H9 (cell line): Measurements from ENCODE around the gene SLC1A1. TPM values are rescaled to one million over a fixed set of nuclear protein-coding genes. Genes with fewer than 3 reads are reported as not detected.

ENCODE experiments used
- DNase-seq: peaks from one replicate; pipeline ENCODE4 v3.0.0-alpha.2; 2017
- H2AFZ ChIP-seq: one replicate; pipeline ENCODE4 v1.6.1; 2013; ENCODE audit warnings: mild to moderate bottlenecking, low read length, control low read depth, moderate library complexity
- H2AK5ac ChIP-seq: 2 replicates; pipeline ENCODE4 v1.6.1; 2013; ENCODE audit warnings: low read length, control low read depth, mixed read lengths; ENCODE audit not compliant: insufficient read length
- H2BK120ac ChIP-seq: one replicate; pipeline ENCODE4 v1.6.1; 2013; ENCODE audit warnings: low read depth, mild to moderate bottlenecking, low read length, control low read depth, inconsistent platforms; ENCODE audit not compliant: poor library complexity, severe bottlenecking
- H2BK12ac ChIP-seq: 2 replicates; pipeline ENCODE4 v1.6.1; 2013; ENCODE audit warnings: low read length, control low read depth, mixed read lengths, low read depth; ENCODE audit not compliant: insufficient read length
- H2BK15ac ChIP-seq: 2 replicates; pipeline ENCODE4 v1.6.1; 2013; ENCODE audit warnings: low read depth, low read length, control low read depth
- H2BK20ac ChIP-seq: one replicate; pipeline ENCODE4 v1.6.1; 2013; ENCODE audit warnings: low read depth, mild to moderate bottlenecking, low read length, control low read depth, inconsistent platforms; ENCODE audit not compliant: poor library complexity, severe bottlenecking
- H2BK5ac ChIP-seq: 2 replicates; pipeline ENCODE4 v1.6.1; 2013; ENCODE audit warnings: low read length, control low read depth, mixed read lengths; ENCODE audit not compliant: insufficient read length
- H3K14ac ChIP-seq: 2 replicates; pipeline ENCODE4 v1.6.1; 2013; ENCODE audit warnings: low read length, control low read depth; ENCODE audit not compliant: insufficient read depth
- H3K18ac ChIP-seq: 2 replicates; pipeline ENCODE4 v1.6.1; 2013; ENCODE audit warnings: low read depth, mild to moderate bottlenecking, mixed read lengths, low read length, control low read depth; ENCODE audit not compliant: insufficient read length
- H3K23ac ChIP-seq: 2 replicates; pipeline ENCODE4 v1.6.1; 2013; ENCODE audit warnings: low read length, control low read depth, mixed read lengths, low read depth; ENCODE audit not compliant: insufficient read length
- H3K23me2 ChIP-seq: 2 replicates; pipeline ENCODE4 v1.6.1; 2013; ENCODE audit warnings: low read depth, mild to moderate bottlenecking, mixed read lengths, low read length, control low read depth; ENCODE audit not compliant: insufficient read length, poor library complexity, severe bottlenecking
- H3K27ac ChIP-seq: 2 replicates; pipeline ENCODE4 v1.5.1; 2013; ENCODE audit warnings: low read length, control low read depth, mixed read lengths, low read depth; ENCODE audit not compliant: insufficient read length
- H3K27me3 ChIP-seq: 2 replicates; pipeline ENCODE4 v1.6.1; 2013; ENCODE audit warnings: low read length, control low read depth, inconsistent platforms; ENCODE audit not compliant: insufficient read depth
- H3K4ac ChIP-seq: 2 replicates; pipeline ENCODE4 v1.6.1; 2013; ENCODE audit warnings: low read depth, mild to moderate bottlenecking, control low read depth, inconsistent platforms, low read length, moderate library complexity
- H3K4me1 ChIP-seq: 2 replicates; pipeline ENCODE4 v1.6.1; 2013; ENCODE audit warnings: low read length, control low read depth, inconsistent platforms; ENCODE audit not compliant: insufficient read depth
- H3K4me2 ChIP-seq: 2 replicates; pipeline ENCODE4 v1.6.1; 2013; ENCODE audit warnings: low read length, control low read depth, mixed read lengths; ENCODE audit not compliant: insufficient read length, insufficient read depth
- H3K56ac ChIP-seq: 2 replicates; pipeline ENCODE4 v1.6.1; 2013; ENCODE audit warnings: low read depth, mild to moderate bottlenecking, mixed read lengths, low read length, control low read depth; ENCODE audit not compliant: insufficient read length
- H3K79me1 ChIP-seq: 2 replicates; pipeline ENCODE4 v1.6.1; 2013; ENCODE audit warnings: low read depth, mild to moderate bottlenecking, moderate library complexity, low read length, control low read depth, inconsistent platforms; ENCODE audit not compliant: insufficient read depth, poor library complexity, severe bottlenecking
- H3K79me2 ChIP-seq: 2 replicates; pipeline ENCODE4 v1.6.1; 2013; ENCODE audit warnings: low read length, control low read depth, inconsistent platforms; ENCODE audit not compliant: insufficient read depth
- H3K9ac ChIP-seq: 2 replicates; pipeline ENCODE4 v1.6.1; 2013; ENCODE audit warnings: low read length, control low read depth, mixed read lengths; ENCODE audit not compliant: insufficient read length; ENCODE audit errors: extremely low read depth
- H3K9me3 ChIP-seq: one replicate; pipeline ENCODE4 v1.6.1; 2013; ENCODE audit warnings: low read depth, low read length, inconsistent platforms; ENCODE audit not compliant: control insufficient read depth
- H3T11ph ChIP-seq: one replicate; pipeline ENCODE4 v1.6.1; 2013; ENCODE audit warnings: mild to moderate bottlenecking, low read length, control low read depth, inconsistent platforms
- H4K20me1 ChIP-seq: one replicate; pipeline ENCODE4 v1.6.1; 2013; ENCODE audit not compliant: control insufficient read depth, insufficient read length, insufficient read depth
- H4K5ac ChIP-seq: 2 replicates; pipeline ENCODE4 v1.6.1; 2013; ENCODE audit warnings: low read depth, mild to moderate bottlenecking, mixed read lengths, low read length, control low read depth; ENCODE audit not compliant: insufficient read length
- H4K8ac ChIP-seq: replicated peaks from 2 replicates; pipeline ENCODE4 v1.6.1; 2013; ENCODE audit warnings: low read length, control low read depth, mixed read lengths, low read depth; ENCODE audit not compliant: insufficient read length
- H4K91ac ChIP-seq: 2 replicates; pipeline ENCODE4 v1.6.1; 2013; ENCODE audit warnings: low read depth, mild to moderate bottlenecking, moderate library complexity, mixed read lengths, low read length, control low read depth; ENCODE audit not compliant: insufficient read length
- H3K27ac Mint-ChIP-seq, 3 experiments: 2 replicates in 2 of 3; 3 replicates in 1 of 3; pipeline ENCODE4 v1.8.0; 2020 to 2021; ENCODE audit warnings: mixed read lengths in 3 of 3, mild to moderate bottlenecking in 1 of 3, moderate library complexity in 1 of 3
- H3K27me3 Mint-ChIP-seq: 2 replicates; pipeline ENCODE4 v1.8.0; 2021; ENCODE audit warnings: low read depth, mild to moderate bottlenecking, moderate library complexity, mixed read lengths
- H3K36me3 Mint-ChIP-seq, 3 experiments: 2 replicates in 2 of 3; 3 replicates in 1 of 3; pipeline ENCODE4 v1.8.0; 2020 to 2021; ENCODE audit warnings: low read depth in 3 of 3, mixed read lengths in 3 of 3; ENCODE audit not compliant: insufficient read depth in 1 of 3
- H3K4me1 Mint-ChIP-seq, 2 experiments: 2 replicates each; pipeline ENCODE4 v1.8.0; 2020; ENCODE audit warnings: mixed read lengths in 2 of 2
- H3K4me3 Mint-ChIP-seq, 2 experiments: 2 replicates in 1 of 2; 3 replicates in 1 of 2; pipeline ENCODE4 v1.8.0; 2020 to 2021; ENCODE audit warnings: mild to moderate bottlenecking in 2 of 2, mixed read lengths in 2 of 2, moderate library complexity in 1 of 2
- H3K9me3 Mint-ChIP-seq, 2 experiments: 2 replicates in 1 of 2; 3 replicates in 1 of 2; pipeline ENCODE4 v1.8.0; 2020; ENCODE audit warnings: mild to moderate bottlenecking in 2 of 2, mixed read lengths in 2 of 2, moderate library complexity in 1 of 2
- WGBS: extraction: QIAGEN DNeasy Blood & Tissue Kit; methylation state at CpG from one replicate; pipeline ENCODE4 v1.1.7; 2013; ENCODE audit warnings: missing lambda C conversion rate, low lambda C conversion rate, mixed read lengths; ENCODE audit not compliant: insufficient read length; ENCODE audit errors: extremely low coverage; 5-methylcytosine and 5-hydroxymethylcytosine counted together
- total RNA-seq: library from RNA; stranded (reverse); gene quantifications from 2 replicates; pipeline ENCODE4 v1.2.1, GENCODE V29; 2021
- TF ChIP-seq, protein P1 (sequence below): fragments of 200-600 bp; sonication (generic); conservative IDR thresholded peaks from 3 replicates; pipeline ENCODE4 v1.8.0; 2021; ENCODE audit warnings: antibody characterized with exemption, mild to moderate bottlenecking

Gene SLC1A1
- total RNA-seq, 1 experiment from 2014 or later: 4.7 TPM

DNA sequence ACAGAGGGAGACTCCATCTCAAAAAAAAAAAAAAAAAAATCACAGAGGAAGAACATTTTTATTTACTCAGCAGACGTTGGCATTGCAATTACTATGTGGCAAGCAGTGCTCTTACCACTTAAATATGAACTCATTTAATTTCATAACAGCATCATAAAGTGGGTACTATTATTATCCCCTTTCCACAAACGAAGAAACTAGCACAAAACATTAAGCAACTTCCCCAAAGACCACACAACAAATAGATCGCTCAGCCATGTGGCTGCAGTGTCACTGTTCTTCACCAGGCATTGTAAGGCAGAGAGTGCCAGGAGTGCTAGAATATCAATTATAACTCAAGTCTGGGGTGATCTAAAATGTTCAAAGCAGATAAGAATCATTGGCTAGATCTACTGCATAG is 102.0 kb downstream of the SLC1A1 start:
- no peak overlapping the region for H3K56ac ChIP-seq
- no peak overlapping the region for H2BK20ac ChIP-seq
- H3K23ac ChIP-seq: no peak overlapping the region
- H3K36me3 Mint-ChIP-seq: no peaks in the 10 kb centered on the region; a peak in 1 of 7 replicates
- H2AK5ac ChIP-seq: no peak overlapping the region
- no peak overlapping the region for H3K4ac ChIP-seq
- no peak overlapping the region for H3K18ac ChIP-seq
- no peak overlapping the region for H3K27ac Mint-ChIP-seq
- H3K9ac ChIP-seq: no peak overlapping the region
- no peak overlapping the region for H3K27ac ChIP-seq
- H3K23me2 ChIP-seq: no peaks in the 10 kb centered on the region
- no peaks in the 10 kb centered on the region for H4K20me1 ChIP-seq
- no peak overlapping the region for H3K4me3 Mint-ChIP-seq
- H4K91ac ChIP-seq: no peak overlapping the region
- H3K27me3 Mint-ChIP-seq: no peaks in the 10 kb centered on the region
- H3K4me1 ChIP-seq: peaks cover under 1% of the 10 kb centered on the region; the same call in 1 of the 2 replicates
- TF ChIP-seq, protein P1, sequence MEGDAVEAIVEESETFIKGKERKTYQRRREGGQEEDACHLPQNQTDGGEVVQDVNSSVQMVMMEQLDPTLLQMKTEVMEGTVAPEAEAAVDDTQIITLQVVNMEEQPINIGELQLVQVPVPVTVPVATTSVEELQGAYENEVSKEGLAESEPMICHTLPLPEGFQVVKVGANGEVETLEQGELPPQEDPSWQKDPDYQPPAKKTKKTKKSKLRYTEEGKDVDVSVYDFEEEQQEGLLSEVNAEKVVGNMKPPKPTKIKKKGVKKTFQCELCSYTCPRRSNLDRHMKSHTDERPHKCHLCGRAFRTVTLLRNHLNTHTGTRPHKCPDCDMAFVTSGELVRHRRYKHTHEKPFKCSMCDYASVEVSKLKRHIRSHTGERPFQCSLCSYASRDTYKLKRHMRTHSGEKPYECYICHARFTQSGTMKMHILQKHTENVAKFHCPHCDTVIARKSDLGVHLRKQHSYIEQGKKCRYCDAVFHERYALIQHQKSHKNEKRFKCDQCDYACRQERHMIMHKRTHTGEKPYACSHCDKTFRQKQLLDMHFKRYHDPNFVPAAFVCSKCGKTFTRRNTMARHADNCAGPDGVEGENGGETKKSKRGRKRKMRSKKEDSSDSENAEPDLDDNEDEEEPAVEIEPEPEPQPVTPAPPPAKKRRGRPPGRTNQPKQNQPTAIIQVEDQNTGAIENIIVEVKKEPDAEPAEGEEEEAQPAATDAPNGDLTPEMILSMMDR: no peak
- H3K4me1 Mint-ChIP-seq: peaks cover 15 to 21% of the 10 kb centered on the region in 2 experiments
- no peak for DNase-seq
- H3K79me1 ChIP-seq: no peaks in the 10 kb centered on the region
- H3K27me3 ChIP-seq: no peaks in the 10 kb centered on the region
- no peak overlapping the region for H4K8ac ChIP-seq
- no CpG with 5 or more reads among the region's 3 CpGs for WGBS
- H2BK120ac ChIP-seq: no peak overlapping the region
- no peak overlapping the region for H2BK15ac ChIP-seq
- H3K9me3 ChIP-seq: no peaks in the 10 kb centered on the region
- no peak overlapping the region for H2BK5ac ChIP-seq
- H2BK12ac ChIP-seq: no peak overlapping the region
- no peak overlapping the region for H3K4me2 ChIP-seq
- H3K14ac ChIP-seq: no peak overlapping the region
- H3T11ph ChIP-seq: no peak overlapping the region
- no peak overlapping the region for H4K5ac ChIP-seq
- H3K9me3 Mint-ChIP-seq: no peaks in the 10 kb centered on the region
- H2AFZ ChIP-seq: no peak overlapping the region
- H3K79me2 ChIP-seq: no peaks in the 10 kb centered on the region
